SHP77 (cell line): ENCODE measurements around the gene COX5A.
A peak's percentile ranks its signal among the peaks of the same experiment; 100 is the strongest.
"Not testable (repeated sequence)": the region's sequence is repeated elsewhere in the genome, so short reads cannot be mapped to it uniquely, and the experiment has no call there.

Experiments used
- DNase-seq, 2 experiments: peaks; one replicate each; lab custom pipeline; 2025; lab: John Stamatoyannopoulos, UW

COX5A gene

DNA sequence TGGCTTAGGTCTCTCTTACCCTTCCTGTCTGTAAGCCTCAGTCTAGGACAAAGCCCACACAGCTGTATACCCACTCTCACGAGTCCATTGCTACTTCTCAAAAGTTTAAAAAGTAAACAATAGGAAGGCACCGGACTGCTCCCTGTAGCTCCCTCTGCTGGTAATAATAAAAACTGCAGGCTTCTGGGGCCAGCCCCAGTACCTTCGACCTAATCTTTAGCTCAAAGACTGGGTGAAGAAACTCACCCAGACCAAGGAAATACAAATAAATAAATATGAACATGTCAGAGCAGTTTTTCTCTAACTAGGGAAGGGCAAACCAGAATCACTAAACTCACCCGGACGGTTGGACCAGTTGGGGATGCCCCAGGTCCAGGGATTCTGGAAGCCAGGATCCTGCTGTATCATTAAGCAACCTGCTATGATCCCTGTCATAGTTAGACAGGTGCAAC lies 36.2 kb downstream of the COX5A start:
- peak; percentile 12 to 20 for DNase-seq

DNA sequence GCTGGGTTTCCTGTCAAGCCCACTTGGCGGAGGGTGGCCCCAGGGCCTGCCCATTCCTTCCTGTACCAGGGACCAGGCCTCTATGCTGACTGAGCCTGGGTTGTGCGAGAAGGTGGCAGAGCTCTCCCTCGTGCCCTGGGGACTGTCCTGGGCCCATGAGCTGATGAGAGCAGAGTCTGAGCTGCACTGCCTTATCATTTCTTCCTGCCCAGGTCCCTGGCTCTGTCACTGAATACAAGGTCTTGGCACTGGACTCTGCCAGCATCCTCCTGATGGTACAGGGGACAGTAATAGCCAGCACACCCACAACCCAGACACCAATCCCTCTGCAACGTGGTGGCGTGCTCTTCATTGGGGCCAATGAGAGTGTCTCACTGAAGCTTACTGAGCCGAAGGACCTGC lies 40.6 kb downstream of the COX5A start:
- DNase-seq = no peak

DNA sequence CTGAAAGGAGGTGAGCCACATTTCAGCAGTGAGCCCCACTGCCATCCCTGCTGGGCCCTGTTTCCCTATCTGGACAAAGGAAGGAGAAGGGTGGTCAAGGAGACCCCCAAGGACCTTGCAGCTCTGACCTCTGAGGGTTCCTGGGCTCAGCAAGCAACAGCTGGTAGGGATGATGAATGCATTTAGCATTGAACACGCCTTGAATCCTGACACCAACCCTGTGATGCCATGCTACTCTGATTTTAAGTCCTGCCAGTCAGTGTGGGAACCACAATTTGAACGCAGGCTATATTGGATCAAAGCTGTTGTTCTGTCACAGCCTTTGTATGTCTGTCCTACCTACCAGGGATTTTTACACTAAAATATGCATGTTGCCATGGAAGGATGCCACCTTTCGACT lies 41.6 kb downstream of the COX5A start:
- DNase-seq = no peak

DNA sequence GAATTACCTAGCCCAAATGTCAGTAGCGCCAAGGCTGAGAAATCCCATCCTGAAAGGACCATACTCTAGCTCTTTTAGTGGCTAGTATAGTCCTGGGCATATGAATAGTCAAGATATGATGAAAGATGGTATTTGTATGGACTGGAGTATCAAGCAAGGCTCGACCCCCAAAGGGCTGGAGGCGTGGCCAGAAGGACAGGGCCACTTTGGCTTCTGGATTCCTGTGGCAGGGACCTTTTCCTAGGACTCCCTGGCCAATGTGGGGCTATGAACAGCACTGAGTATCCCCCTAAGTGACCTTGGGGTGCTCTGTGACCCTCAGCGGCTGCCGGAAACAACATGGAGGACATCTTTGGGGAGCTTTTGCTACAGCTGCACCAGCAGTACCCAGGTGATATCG lies 42.0 kb downstream of the COX5A start:
- DNase-seq = no peak

DNA sequence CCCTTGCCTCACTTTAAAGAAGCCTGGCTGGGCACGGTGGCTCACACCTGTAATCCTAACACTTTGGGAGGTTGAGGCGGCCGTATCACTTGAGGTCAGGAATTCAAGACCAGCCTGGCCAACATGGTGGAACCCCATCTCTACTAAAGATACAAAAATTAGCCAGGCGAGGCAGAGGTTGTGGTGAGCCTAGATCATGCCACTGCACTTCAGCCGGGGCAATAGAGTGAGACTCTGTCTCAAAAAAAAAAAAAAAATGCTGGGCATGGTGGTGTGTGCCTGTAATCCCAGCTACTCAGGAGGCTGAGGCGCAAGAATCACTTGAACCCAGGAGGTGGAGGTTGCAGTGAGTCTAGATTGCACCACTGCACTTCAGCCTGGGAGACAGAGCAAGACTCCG lies 43.5 kb downstream of the COX5A start:
- DNase-seq = not testable (repeated sequence)

DNA sequence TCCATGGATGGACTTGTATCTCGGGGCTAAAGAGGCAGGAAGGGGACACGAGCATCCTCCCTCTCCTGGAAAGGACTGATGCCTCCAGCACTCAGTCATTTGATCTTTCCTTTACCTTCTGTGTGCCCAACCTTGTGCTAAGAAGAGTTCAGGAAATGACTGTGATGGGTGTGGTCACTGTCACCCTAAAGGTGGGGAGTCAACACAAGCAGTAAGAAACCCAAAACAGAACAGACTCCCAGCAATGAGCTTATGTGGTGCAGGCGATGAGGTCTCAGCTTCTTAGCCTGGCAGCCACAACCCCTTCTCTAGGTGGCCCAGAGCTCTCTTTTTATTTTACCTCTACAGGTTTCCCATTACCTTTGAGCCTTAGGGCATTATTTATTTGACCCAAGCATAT lies 44.2 kb downstream of the COX5A start:
- no peak for DNase-seq

DNA sequence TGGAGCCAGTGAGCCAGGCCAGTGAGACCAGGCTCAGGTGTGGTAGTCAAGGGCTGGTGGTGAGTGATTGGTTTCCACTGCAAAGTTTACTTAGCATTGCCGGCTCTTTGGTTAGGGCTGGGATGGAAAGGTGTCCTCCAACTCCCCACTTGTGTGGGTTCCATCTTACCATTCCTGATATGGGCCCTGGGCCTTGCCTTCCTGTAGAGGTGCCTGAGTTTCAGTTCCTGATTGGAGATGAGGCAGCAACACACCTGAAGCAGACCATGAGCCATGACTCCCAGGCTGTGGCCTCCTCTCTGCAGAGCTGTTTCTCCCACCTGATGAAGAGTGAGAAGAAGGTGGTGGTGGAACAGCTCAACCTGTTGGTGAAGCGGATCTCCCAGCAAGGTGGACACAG lies 44.9 kb downstream of the COX5A start:
- DNase-seq = no peak

DNA sequence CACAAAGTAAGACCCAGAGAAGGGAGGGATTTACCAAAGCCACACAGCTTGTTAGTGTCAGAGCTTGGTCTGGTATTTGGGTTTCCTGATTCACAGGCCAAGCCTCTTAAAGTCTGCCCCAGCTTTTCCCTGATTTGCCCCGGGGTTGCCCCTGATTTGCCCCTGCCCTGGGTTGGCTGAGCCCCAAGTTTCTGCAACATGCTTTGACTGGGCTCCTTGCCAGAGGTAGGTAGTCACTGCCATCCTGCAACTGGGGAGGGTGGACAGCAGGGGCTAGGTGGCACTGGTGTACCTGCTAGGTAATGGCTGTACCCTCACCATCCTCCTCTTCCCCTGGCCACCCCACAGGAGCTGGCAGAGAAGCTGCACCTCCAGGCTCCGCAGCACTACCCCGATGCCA lies 45.6 kb downstream of the COX5A start:
- no peak for DNase-seq

DNA sequence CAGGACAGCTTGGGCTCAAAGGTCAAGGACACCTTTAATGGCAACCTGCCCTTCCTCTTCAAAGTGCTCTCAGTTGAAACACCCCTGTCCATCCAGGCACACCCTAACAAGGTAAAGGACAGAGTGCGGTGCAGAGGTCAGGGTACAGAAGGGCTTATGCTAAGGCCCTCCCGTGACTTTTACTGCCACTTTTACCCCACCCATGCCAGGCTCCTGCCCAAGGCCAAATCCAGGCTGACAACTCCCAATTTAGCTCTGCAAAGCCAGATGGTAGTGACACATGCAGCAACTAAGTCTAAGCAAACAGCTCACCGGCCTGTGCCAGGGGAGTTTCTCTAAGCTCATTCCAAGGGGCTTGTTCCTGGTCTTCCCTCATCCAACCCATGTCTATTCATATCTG lies 46.4 kb downstream of the COX5A start:
- DNase-seq = no peak

DNA sequence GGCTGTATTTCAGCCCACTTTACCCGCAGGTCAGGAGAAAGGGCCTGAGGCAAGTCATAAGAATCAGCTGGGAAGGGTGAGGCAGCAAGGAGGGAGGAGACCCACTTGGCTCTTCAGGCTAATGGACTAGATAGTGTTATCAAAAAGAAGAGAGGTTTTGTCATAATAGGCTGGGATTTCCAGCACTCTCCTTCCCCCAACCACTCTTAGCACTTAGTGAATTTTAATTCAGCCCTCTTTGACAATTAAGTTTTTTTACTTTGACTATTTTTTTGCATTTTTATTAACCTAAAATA lies 47.3 kb downstream of the COX5A start:
- DNase-seq = no peak

DNA sequence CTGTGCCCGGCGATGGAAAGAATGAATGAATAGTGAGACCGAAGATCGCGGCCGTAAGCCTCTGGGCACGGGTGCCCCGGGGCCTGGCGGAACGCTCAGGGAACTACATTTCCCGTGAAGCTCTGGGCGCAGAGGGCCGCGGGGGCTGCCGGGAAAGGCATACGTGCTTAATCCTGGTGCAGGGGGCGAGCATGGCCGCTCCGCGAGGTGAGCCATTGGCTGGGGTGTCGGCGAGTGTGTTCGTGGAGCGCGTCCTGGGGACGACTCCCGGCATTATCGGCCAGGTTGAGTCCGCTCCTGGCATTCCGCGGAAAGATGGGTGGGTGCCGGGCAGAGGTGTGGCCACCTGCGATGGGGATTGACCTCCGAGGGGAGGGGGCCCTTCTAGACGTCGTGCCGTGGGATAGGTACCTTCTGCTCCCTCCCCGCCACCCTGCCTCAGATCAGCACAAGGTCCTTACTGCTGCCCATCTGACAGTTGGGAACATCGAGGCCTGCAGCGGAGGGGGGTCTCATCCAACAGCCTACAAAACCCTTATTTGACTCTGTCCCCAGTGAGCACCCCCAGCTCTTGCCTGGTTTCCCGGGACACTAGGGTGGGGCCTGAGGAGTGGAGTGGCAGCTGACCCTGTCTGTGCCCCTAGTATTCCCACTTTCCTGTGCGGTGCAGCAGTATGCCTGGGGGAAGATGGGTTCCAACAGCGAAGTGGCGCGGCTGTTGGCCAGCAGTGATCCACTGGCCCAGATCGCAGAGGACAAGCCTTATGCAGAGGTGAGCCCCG lies 47.8 kb downstream of the COX5A start, which contains the start of gene MPI:
MPI (plus strand) TSS at position 160 of the 782 bp plus-strand sequence; CDS start at position 192, 32 bp downstream.
- DNase-seq = peak; percentile 81 to 87

DNA sequence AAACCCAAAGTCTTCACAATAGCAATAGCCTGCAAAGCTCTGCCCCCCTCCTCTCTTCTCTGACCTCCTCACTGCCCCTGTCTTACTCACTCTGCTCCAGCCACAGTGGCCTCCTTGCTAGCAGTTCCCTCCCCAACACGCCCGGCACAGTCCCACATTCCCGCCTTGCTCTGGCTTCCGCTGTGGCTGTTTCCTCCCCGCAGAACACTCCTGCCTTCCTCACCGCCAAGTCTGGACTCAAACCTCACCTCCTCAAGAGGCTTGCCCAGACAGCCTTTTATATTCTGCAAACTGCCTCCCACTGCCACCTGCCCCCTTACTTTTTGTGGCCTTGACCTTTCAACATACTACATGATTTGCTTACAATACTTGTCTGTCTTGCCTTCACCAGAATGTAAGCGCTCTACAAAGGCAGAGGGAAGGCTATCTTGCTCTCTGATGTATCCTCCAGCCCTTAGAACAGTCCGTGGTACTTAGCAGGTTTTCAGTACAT lies 48.4 kb downstream of the COX5A start:
- DNase-seq = peak in 1 of 2 experiments; percentile 56

DNA sequence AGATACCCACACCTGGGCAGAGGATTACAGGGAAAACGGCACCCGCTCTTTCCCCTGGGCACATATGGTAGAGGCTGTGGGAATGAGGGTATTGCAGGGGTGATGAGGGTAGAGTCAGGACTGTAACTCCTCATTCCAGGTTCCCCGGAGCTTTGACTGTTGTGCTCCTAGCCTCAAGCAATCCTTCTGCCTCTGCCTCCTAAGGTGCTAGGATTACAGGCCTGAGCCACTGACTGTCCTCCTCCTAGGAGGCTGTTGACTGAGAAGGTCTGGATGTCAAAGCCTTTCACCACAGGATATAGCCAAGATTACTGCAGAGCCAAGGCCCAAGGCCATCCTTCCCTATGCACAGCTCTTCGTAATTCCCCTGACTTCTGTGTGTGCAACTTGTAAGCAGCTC lies 49.2 kb downstream of the COX5A start:
- DNase-seq = no peak

DNA sequence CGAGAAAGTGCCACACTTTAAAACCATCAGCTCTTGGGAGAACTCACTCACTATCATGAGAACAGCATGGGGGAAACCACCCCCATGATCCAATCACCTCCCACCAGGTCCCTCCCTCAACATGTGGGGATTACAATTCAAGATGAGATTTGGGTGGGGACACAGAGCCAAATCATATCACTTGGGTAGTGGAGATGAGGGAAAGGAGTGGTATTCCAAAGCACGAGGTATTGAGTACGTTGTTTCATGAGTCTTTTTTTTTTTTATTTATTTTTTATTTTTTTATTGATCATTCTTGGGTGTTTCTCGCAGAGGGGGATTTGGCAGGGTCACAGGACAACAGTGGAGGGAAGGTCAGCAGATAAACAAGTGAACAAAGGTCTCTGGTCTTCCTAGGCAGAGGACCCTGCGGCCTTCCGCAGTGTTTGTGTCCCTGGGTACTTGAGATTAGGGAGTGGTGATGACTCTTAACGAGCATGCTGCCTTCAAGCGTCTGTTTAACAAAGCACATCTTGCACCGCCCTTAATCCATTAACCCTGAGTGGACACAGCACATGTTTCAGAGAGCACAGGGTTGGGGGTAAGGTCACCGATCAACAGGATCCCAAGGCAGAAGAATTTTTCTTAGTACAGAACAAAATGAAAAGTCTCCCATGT lies 50.2 kb downstream of the COX5A start:
- DNase-seq = not testable (repeated sequence)

DNA sequence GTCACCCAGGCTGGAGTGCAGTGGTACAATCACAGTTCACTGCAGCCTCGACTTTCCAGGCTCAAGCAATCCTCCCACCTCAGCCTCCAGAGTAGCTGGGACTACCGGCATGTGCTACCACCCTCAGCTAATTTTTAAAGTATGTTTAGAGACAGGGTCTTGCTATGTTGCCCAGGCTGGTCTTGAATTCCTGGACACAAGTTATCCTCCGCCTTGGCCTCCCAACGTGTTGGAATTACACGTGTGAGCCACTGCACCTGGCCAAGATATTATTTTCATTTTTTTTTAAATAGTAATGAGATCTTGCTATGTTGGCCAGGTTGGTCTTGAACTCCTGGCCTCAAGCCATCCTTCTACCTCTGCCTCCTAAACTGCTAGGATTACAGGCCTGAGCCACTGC lies 52.4 kb downstream of the COX5A start:
- no peak for DNase-seq

DNA sequence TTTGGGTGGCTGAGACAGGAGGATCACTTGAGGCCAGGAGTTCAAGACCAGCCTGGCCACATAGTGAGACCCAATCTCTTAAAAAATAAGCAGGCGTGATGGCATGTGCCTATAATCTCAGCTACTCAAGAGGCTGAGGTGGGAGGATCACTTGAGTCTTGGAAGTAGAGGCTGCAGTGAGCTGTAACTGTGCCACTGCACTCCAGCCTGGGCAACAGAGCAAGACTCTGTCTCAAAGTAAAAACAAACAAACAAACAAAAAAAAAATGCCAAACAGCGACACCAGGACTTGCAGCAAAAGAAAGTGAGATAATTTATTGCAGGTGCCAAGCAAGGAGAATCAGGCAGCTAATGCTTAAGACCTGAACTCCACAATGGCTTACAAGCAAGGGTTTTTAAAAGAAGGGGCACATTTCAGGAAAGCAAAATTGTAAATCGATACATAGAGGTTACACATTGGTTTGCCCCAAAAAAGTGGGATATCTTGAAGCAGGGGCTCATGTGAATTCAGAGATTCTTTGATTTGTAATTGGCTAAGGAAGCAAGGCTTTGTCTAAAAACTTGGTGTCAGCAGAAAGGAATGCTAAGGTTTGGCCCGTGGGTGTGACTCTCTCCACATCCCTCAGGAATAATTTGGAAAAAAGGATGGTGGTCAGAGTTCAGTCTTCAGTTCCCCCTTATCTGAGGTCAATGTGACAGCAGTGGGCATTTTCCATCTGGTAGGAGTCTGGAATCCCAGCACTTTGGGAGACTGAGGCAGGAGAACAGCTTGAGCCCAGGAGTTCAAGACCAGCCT lies 53.2 kb downstream of the COX5A start:
- DNase-seq = no peak

DNA sequence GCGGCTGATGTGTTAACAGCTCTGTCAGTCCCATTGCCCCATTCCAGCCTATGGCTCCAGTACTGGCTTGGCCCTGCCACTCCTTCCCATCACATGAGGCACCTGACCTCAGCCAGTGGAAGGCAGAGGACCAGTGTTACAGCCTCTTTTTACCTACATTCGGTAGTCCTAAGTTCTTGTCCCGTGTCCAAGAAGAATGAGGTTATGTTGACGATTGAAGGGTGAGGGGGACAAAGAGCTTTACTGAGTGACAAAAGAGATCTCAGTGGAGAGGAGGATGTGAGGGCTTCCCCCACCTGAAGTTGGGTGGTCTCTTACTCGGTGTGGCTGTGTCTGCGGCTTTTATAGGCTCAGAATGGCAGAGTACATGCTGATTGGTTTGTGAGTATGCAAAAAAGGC lies 55.3 kb downstream of the COX5A start:
- DNase-seq = no peak

DNA sequence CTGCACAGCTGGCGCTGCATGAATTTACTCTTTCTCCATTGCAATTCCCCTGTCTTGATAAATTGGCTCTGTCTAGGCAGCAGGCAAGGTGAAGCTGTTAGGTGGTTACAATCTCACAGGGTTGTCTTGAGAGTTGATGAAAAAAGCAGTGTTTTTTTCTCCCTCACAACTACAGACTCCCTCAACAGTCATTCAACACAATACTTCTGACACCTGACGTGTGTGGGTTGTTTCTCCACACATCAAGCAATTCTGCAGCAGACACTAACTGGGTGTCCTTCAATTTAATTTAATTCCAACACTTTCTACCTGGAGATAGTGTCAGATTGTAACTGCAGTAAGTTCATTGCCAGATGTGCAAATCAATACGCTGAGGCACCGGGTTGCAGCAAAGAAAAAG lies 59.6 kb downstream of the COX5A start:
- no peak for DNase-seq

DNA sequence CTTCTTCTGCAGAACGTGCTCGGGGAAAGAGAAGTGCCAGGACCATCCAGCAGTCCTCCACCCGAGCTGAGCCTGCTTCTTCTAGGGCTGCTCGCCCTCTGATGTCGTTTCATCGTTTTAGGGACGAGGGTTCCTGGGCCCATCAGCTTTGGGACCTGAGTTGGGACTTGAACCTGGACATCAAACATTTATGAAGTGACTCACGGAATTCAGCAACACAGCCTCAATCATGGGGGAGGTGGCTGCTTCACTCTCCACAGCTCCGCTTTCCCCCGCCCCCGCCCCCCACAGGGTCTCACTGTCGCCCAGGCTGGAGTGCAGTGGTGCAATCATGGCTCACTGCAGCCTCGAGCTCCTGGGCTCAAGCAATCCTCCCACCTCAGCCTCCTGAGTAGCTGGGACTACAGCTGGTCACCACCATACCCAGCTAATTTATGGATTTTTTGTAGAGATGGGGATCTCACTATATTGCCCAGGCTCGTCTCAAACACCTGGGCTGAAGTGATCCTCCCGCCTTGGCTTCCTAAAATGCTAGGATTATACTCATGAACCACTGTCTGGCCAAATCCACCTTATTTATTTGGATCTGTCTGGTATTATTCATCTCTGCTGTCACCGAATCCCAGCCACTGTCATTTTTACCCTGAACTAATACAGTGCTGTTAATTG lies 64.0 kb downstream of the COX5A start:
- DNase-seq = peak in 1 of 2 experiments; percentile 24

DNA sequence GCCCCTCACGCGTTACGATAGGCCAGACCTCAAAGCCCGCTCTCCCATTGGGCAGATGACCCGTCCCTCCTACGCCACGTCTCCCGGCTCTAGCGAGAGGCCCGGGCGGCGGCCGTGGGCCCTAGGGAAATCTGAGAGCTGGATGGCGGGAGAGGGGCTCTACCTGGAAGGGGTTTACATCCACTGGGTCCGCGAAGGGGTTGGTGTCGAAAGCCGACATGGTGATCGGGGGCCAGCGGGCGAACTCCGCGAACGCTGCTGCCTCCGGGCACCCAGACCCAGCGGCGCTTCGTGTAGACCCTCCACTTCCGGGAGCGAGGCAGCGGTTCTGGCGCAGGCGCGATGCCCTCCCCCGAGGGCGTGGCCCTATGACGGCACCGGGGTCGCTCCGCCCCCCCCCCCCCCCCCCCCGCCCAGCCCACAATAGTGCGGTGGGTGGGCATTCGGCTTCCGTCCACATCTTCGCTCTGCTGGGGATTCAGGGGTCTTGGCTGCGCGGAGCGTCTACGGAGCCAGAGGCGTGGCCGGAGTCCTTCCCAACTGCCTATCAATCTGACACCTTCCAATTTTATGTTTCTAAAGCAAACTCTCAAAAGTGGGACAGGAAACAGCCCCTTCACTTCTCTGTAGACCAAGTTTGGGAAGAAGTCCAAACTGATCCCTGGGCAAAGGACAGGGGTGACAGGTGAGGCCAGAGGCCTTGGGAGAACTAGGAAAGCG lies 64.7 kb downstream of the COX5A start, which contains the start of gene SCAMP2:
SCAMP2 (minus strand) TSS at position 330 of the 720 bp plus-strand sequence; CDS start at position 220, 110 bp downstream.
- peak; percentile 91 to 96 for DNase-seq

DNA sequence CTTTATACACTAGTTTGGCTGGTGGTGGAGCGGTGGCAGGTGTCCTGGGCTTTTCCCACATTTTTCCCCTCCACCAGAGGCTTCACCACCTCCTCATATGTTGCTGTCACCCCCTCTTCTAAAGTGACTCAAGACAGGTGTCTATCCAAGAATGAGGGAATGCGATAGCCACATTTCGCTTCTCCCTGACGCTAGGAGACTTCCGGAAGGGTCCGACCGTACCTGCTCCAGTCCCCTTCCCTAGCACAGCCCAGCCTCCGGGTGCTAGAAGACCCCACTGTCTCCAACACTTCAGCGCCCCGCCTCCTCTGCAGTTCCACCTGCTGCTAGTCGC lies 65.2 kb downstream of the COX5A start:
- DNase-seq = no peak
